ENCODE results near the gene TARS3. TPM values are rescaled to one million over a fixed set of nuclear protein-coding genes. Genes with fewer than 3 reads are reported as not detected.

Gene TARS3
- 6.8 and 8.8 TPM in 2 replicates for total RNA-seq (2014; rRNA removed; shearing (Covaris generic))

DNA sequence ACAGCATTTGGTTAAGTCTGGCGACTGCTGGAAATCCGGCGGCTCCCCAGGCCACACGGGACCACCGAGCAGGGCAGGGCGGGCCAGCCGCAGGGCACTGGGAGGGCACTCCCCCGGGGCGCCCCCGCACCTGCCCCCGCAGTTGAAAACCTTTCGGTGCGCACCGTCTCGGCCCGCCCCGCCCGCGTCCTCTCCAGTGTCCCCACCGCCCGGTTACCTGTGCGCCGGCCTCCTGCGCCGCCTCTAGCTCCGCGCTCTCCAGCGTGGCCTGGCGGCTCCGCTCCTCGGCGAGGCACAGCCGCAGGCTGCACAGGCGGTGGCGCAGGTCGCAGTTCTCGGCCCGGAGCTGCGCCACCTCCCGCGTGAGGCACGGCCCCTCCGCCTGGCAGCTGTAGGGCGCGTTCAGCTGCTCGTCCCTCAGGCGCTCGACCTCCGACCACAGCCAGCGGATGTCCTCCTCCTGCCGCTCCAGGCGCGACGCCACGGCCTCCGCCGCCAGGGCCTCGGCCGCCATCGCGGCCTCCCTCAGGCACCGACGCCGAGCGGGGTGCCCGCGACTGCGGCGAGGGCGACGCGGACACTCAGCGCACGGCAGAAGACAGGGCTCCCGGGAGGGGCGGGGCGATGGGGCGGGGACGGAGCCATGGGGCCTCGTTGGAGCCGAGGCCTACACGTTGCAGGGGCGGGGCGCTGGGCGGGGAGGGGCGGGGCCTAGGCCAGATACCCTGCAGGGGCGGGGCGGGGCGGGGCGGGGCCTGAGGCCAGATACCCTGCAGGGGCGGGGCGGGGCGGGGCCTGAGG is at the start of gene TARS3:
TSS of gene TARS3 (minus strand) at position 600 of the 801 bp plus-strand sequence. CDS start at position 514, 86 bp downstream.

GRCh38 chr15:101652098-101652785 is 72.0 kb downstream of the TARS3 start, which contains the start of gene TM2D3:
Gene TM2D3 (minus strand): TSS chr15:101652381. CDS start chr15:101652361, 20 bp downstream.

Small RNAs within 50 kb of the gene (small RNA-seq; reads per million reads assigned to genes)
- gene RN7SL209P (not detected), gene RNU6-807P (not detected)

Other genes with a start within 250 kb of the TARS3 start
- gene PCSK6, start 234.8 kb downstream of the TARS3 start, total RNA-seq (2014; rRNA removed; shearing (Covaris generic)): 1.2 and 1.5 TPM in 2 replicates
- 20.7 and 22.8 TPM in 2 replicates for gene TM2D3, start 72.1 kb downstream of the TARS3 start, total RNA-seq (2014; rRNA removed; shearing (Covaris generic))
- not detected in 2 replicates for gene OR4F6, start 79.0 kb upstream of the TARS3 start, total RNA-seq (2014; rRNA removed; shearing (Covaris generic))
- gene OR4F15, start 87.7 kb upstream of the TARS3 start, total RNA-seq (2014; rRNA removed; shearing (Covaris generic)): 0.13 and 0.30 TPM in 2 replicates

All from A375 (cell line).